ENCODE measurements around the gene DDX3X.
"Not testable (repeated sequence)": the region's sequence is repeated elsewhere in the genome, so short reads cannot be mapped to it uniquely, and the experiment has no call there.

DDX3X gene

GRCh38 chrX:41351923-41352322, 18.0 kb downstream of the DDX3X start:
- in situ Hi-C loops (cut with HindIII; ENCODE audit: low sequenced_read_pairs), result no loop called here
- TF ChIP-seq, protein P1, sequence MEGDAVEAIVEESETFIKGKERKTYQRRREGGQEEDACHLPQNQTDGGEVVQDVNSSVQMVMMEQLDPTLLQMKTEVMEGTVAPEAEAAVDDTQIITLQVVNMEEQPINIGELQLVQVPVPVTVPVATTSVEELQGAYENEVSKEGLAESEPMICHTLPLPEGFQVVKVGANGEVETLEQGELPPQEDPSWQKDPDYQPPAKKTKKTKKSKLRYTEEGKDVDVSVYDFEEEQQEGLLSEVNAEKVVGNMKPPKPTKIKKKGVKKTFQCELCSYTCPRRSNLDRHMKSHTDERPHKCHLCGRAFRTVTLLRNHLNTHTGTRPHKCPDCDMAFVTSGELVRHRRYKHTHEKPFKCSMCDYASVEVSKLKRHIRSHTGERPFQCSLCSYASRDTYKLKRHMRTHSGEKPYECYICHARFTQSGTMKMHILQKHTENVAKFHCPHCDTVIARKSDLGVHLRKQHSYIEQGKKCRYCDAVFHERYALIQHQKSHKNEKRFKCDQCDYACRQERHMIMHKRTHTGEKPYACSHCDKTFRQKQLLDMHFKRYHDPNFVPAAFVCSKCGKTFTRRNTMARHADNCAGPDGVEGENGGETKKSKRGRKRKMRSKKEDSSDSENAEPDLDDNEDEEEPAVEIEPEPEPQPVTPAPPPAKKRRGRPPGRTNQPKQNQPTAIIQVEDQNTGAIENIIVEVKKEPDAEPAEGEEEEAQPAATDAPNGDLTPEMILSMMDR (IDR thresholded peaks at IDR 0.05; ENCODE audit: low read depth, low read length, missing control alignments), result no peak
- no peak overlapping the region for H3K4me3 ChIP-seq (ENCODE audit: low read depth, low read length)
- DNase-seq (ENCODE audit: low read depth), result no peak

DNA sequence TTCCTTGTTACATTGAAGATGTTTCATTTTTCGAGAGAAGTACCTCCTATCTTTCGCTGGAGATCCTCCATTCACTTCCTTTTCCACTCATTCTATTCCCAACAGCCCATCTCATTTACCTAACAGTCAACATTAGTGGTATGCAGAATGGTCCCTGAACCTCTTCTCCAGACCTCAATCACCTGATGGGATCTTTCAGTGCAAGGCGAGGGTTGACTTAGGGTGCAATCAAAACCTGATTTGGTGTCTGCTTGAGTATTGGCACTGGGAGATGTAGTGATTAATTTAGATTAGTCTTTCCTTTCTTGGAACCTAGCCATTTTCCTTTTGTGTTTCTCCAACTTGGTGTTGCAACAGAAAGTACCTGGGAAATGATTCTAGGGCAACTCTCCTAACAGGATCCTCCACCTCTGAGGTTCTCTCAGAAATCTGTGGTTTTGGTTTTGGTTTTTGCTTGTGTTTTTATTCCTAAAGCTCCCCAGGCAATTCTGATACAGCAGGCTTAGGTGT, 18.4 kb downstream of the DDX3X start:
- in situ Hi-C loops (cut with HindIII; ENCODE audit: low sequenced_read_pairs), result no loop called here
- TF ChIP-seq, protein P1 (IDR thresholded peaks at IDR 0.05; ENCODE audit: low read depth, low read length, missing control alignments), result no peak
- H3K4me3 ChIP-seq (ENCODE audit: low read depth, low read length), result no peak overlapping the region
- DNase-seq (ENCODE audit: low read depth), result no peak

- TF ChIP-seq, protein P1 (IDR thresholded peaks at IDR 0.05; ENCODE audit: low read depth, low read length, missing control alignments), result no peak
- no peak overlapping the region for H3K4me3 ChIP-seq (ENCODE audit: low read depth, low read length)
- no peak for DNase-seq (ENCODE audit: low read depth)
- in situ Hi-C loops (cut with HindIII; ENCODE audit: low sequenced_read_pairs), result no loop called here
Observed at GRCh38 chrX:41353985-41354384, 20.0 kb downstream of the DDX3X start.

DNA sequence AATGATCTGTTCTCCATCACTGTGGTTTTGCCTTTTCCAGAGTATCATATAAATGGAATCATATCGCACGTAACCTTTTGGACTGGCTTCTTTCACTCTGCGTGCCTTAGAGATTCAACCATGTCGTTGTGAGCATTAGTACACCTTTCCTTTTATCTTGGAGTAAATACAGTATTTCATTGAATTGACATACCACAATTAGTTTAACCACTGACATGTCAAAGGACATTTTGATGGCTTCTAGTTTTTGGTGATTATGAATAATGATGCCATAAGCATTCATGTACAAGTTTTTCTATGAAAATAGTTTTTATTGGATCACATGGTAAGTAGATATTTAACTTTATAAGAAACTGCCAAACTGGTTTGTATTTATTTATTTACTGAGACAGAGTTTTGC, 35.2 kb downstream of the DDX3X start:
- in situ Hi-C loops (cut with HindIII; ENCODE audit: low sequenced_read_pairs), result no loop called here
- TF ChIP-seq, protein P1 (IDR thresholded peaks at IDR 0.05; ENCODE audit: low read depth, low read length, missing control alignments), result no peak
- H3K4me3 ChIP-seq (ENCODE audit: low read depth, low read length), result no peak overlapping the region
- no peak for DNase-seq (ENCODE audit: low read depth)

DNA sequence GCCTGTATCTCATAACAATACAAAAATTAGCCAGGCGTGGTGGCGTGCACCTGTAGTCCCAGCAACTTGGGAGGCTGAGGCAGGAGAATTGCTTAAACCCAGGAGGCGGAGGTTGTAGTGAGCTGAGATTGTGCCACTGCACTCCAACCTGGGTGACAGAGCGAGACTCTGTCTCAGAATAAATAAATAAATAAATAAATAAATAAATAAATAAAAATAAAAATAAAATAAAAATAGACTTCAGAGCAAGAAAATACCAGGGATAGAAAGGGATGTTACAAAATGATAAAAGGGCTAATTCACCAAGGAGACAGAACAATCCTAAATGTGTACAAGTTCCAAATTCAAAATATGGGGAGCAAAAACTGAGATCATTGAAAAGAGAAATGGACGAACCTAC, 37.6 kb downstream of the DDX3X start:
- H3K4me3 ChIP-seq (ENCODE audit: low read depth, low read length); in situ Hi-C loops (cut with HindIII; ENCODE audit: low sequenced_read_pairs); DNase-seq (ENCODE audit: low read depth): not testable (repeated sequence)

- DNase-seq (ENCODE audit: low read depth), result no peak
- TF ChIP-seq, protein P1 (IDR thresholded peaks at IDR 0.05; ENCODE audit: low read depth, low read length, missing control alignments), result no peak
- no peak overlapping the region for H3K4me3 ChIP-seq (ENCODE audit: low read depth, low read length)
- in situ Hi-C loops (cut with HindIII; ENCODE audit: low sequenced_read_pairs), result no loop called here
Observed at GRCh38 chrX:41373989-41374606, 40.1 kb downstream of the DDX3X start.

GRCh38 chrX:41377624-41378023, 43.7 kb downstream of the DDX3X start:
- no peak for DNase-seq (ENCODE audit: low read depth)
- H3K4me3 ChIP-seq (ENCODE audit: low read depth, low read length), result no peak overlapping the region
- TF ChIP-seq, protein P1 (IDR thresholded peaks at IDR 0.05; ENCODE audit: low read depth, low read length, missing control alignments), result no peak
- in situ Hi-C loops (cut with HindIII; ENCODE audit: low sequenced_read_pairs), result no loop called here

Measured in astrocyte of the cerebellum (primary cell).